Measurements from ENCODE around the gene LRRK2. TPM values are rescaled to one million over a fixed set of nuclear protein-coding genes. Genes with fewer than 3 reads are reported as not detected.

The LRRK2 gene
- total and polyA plus RNA-seq, 10 of the 15 experiments (the other 5 are each of a cell fraction or from before 2014, with no cell fraction given) = 0.80 to 32.6 (median 1.4) TPM

- no peak for FAIRE-seq
- DNase-seq (ENCODE audit: low read depth, low spot score) = no peak
- Histone ChIP-seq H3K4me2 (ENCODE audit: control insufficient read depth, insufficient read depth) (no peak overlapping the region), H3K27me3 (replicated peaks in 1 of 2; ENCODE audit: control insufficient read depth in 2 of 2, insufficient read depth in 2 of 2, low read length in 1 of 2) (no peaks in the 10 kb centered on the region), H3K9me3 (replicated peaks; ENCODE audit: control insufficient read depth, insufficient read depth, low read length) (no peaks in the 10 kb centered on the region), H4K20me1 (ENCODE audit: control insufficient read depth, insufficient read depth) (no peaks in the 10 kb centered on the region), H3K9ac (ENCODE audit: control insufficient read depth, insufficient read depth, low read length) (no peak overlapping the region), H3K4me3 (no peak overlapping the region), H3K27ac (ENCODE audit: control insufficient read depth, insufficient read depth) (no peak overlapping the region), H3K79me2 (ENCODE audit: control insufficient read depth, insufficient read depth, low read length) (no peaks in the 10 kb centered on the region), H3K4me1 (ENCODE audit: control insufficient read depth, insufficient read depth, low read length) (no peaks in the 10 kb centered on the region), H2AFZ (ENCODE audit: control insufficient read depth, low read depth, low read length) (no peak overlapping the region), H3K36me3 (ENCODE audit: control insufficient read depth in 2 of 2, insufficient read depth in 2 of 2, low read length in 1 of 2) (no peaks in the 10 kb centered on the region)
- ATAC-seq = no peak
- in situ Hi-C loops (cut with MboI) = no loop called here
- POLR2A ChIA-PET = no interaction called here
- BruUV-seq (replicated peaks) = no TSS peak
- SMC1A ChIA-PET (ENCODE audit: uncharacterized antibody, unreplicated experiment) = interaction anchor here (1.0 to 1.5 kb wide), 3 partner anchors 10 to 253 kb away, joined by 3 to 4 read pairs (median 3); no protein-coding TSS in a partner anchor
- intact Hi-C loops (cut with micrococcal nuclease; ENCODE audit: unreplicated experiment) = no loop called here
- TF ChIP-seq POLR2AphosphoS5 (IDR thresholded peaks at IDR 0.05; ENCODE audit: low read length) (no peak), STAT1 (conservative IDR thresholded peaks at IDR 0.05) (no peak), FOXK2 (IDR thresholded peaks at IDR 0.05) (no peak), NR2C1 (IDR thresholded peaks at IDR 0.05) (no peak), CEBPB (IDR thresholded peaks at IDR 0.05; ENCODE audit: borderline replicate concordance in 1 of 2, low read depth in 2 of 2, low read length in 2 of 2) (no peak), PAX5 (IDR thresholded peaks at IDR 0.05; ENCODE audit: borderline replicate concordance, low read depth, low read length) (no peak), MXI1 (IDR thresholded peaks at IDR 0.05; ENCODE audit: low read depth, low read length) (no peak), E2F8 (IDR thresholded peaks at IDR 0.05; ENCODE audit: low read depth, partially characterized antibody) (no peak), RFX5 (IDR thresholded peaks at IDR 0.05; ENCODE audit: low read depth, low read length) (no peak), RCOR1 (conservative IDR thresholded peaks at IDR 0.05; ENCODE audit: low read depth, low read length) (no peak), TCF12 (IDR thresholded peaks at IDR 0.05; ENCODE audit: low read depth, low read length) (no peak), PBX3 (IDR thresholded peaks at IDR 0.05; ENCODE audit: insufficient replicate concordance, low read depth, low read length) (no peak), BRCA1 (IDR thresholded peaks at IDR 0.05; ENCODE audit: low read depth, low read length) (no peak), FOS (IDR thresholded peaks at IDR 0.05; ENCODE audit: borderline replicate concordance, extremely low read depth, insufficient read length) (no peak)
- 83% methylated on average over 7 of the region's 7 CpGs for WGBS (ENCODE audit: insufficient coverage, insufficient replicate concordance, low lambda C conversion rate, missing lambda C conversion rate)
- RAD21 ChIA-PET (ENCODE audit: unreplicated experiment) = no interaction called here
- CTCF ChIA-PET = no interaction called here
These were observed 62.7 kb downstream of the LRRK2 start for GRCh38 chr12:40287369-40287975.
